MCF 10A (cell line): ENCODE results near the gene RBX1. TPM values are rescaled to one million over a fixed set of nuclear protein-coding genes. Genes with fewer than 3 reads are reported as not detected.
A peak's percentile ranks its signal among the peaks of the same experiment; 100 is the strongest.

Experiments
- Bru-seq: library from RNA; stranded (reverse); fragments of 400-500 nt; gene quantifications from one replicate; lab custom pipeline; 2021; lab: Mats Ljungman, UMichigan
- BruChase-seq, 2 experiments: library from RNA; stranded (reverse); fragments of 400-500 nt; gene quantifications; one replicate each; lab custom pipeline; 2021; lab: Mats Ljungman, UMichigan
- BruUV-seq: library from RNA; stranded (reverse); fragments of 400-500 nt; replicated peaks from 2 replicates; lab custom pipeline; 2021; lab: Mats Ljungman, UMichigan
- CTCF ChIA-PET: fragments of 300-600 bp; sonication (Branson Sonifier 250); formaldehyde crosslinking; extraction: SDS; loops from one replicate; lab custom pipeline; 2021; ENCODE audit warnings: antibody characterized with exemption, inconsistent platforms; lab: Yijun Ruan, JAX
- POLR2A ChIA-PET: fragments of 300-600, 350-650 bp; sonication (Branson Sonifier 250); formaldehyde crosslinking; extraction: SDS; loops from one replicate; lab custom pipeline; 2020; ENCODE audit warnings: antibody characterized with exemption, inconsistent platforms; lab: Yijun Ruan, JAX
- DNase-seq: peaks from one replicate; pipeline ENCODE4 v3.0.0-alpha.2; 2018; ENCODE audit not compliant: unreplicated experiment
- H3K27ac Mint-ChIP-seq: one replicate; pipeline ENCODE4 v1.8.0; 2022; ENCODE audit warnings: mild to moderate bottlenecking, low read depth, mixed read lengths; ENCODE audit not compliant: unreplicated experiment
- H3K27me3 Mint-ChIP-seq: one replicate; pipeline ENCODE4 v1.8.0; 2022; ENCODE audit warnings: mixed read lengths; ENCODE audit not compliant: insufficient read depth, unreplicated experiment
- H3K36me3 Mint-ChIP-seq: one replicate; pipeline ENCODE4 v1.8.0; 2022; ENCODE audit warnings: mild to moderate bottlenecking, moderate library complexity, mixed read lengths; ENCODE audit not compliant: insufficient read depth, unreplicated experiment
- H3K4me1 Mint-ChIP-seq: one replicate; pipeline ENCODE4 v1.8.0; 2022; ENCODE audit warnings: mixed read lengths; ENCODE audit not compliant: insufficient read depth, unreplicated experiment
- H3K4me3 Mint-ChIP-seq: one replicate; pipeline ENCODE4 v1.8.0; 2022; ENCODE audit warnings: mild to moderate bottlenecking, moderate library complexity, mixed read lengths; ENCODE audit not compliant: unreplicated experiment
- H3K9me3 Mint-ChIP-seq: one replicate; pipeline ENCODE4 v1.8.0; 2022; ENCODE audit warnings: mixed read lengths; ENCODE audit not compliant: unreplicated experiment
- CTCF ChIP-seq: fragments of 200-600 bp; IDR thresholded peaks from one replicate; pipeline ENCODE4 v1.8.0; 2022; ENCODE audit warnings: antibody characterized with exemption, mild to moderate bottlenecking; ENCODE audit not compliant: unreplicated experiment
- intact Hi-C: fragments of 100-400 bp; cut with micrococcal nuclease; formaldehyde crosslinking; loops from 2 replicates; pipeline ENCODE4 v1.14.1; 2022
- long read RNA-seq: library from polyadenylated mRNA; stranded (forward); transcript quantifications from one replicate; pipeline ENCODE4 v2.0.0, GENCODE V29; 2022
- total RNA-seq: library from RNA; stranded (reverse); gene quantifications from 2 replicates; pipeline ENCODE4 v1.2.3, GENCODE V29; 2022

RBX1 gene
- 46.7 and 71.3 TPM in 2 replicates for total RNA-seq
- percentile 88 among the genes with signal in this experiment for Bru-seq, nascent RNA
- percentile 86 among the genes with signal in this experiment for BruChase-seq, experiment 1, labeled RNA remaining after a 6-hour chase
- percentile 87 among the genes with signal in this experiment for BruChase-seq, experiment 2, labeled RNA remaining after a 2-hour chase
- long read RNA-seq, transcript RBX1-201 (5 exons, 1,188 nt), result major isoform, 260 of 339 reads
- long read RNA-seq, transcript RBX1-202 (2 exons, 1,871 nt), result minor isoform, 41 of 339 reads
- long read RNA-seq, partial matches to known transcripts, result 2 of 339 reads
- long read RNA-seq, other reads (novel, unspliced or antisense), result 36 of 339 reads

GRCh38 chr22:40950962-40951794 is at the start of gene RBX1:
Gene RBX1 (plus strand): TSS chr22:40951378. CDS start chr22:40951399, 21 bp downstream.
- intact Hi-C loops, result loop anchor here (1.0 to 10.0 kb wide), 3 partner anchors 70 to 254 kb away; partner anchors contain the start of gene L3MBTL2
- Mint-ChIP-seq H3K4me1 (peaks cover 8% of the 10 kb centered on the region), H3K27ac (peak within 1 kb of the TSS; percentile 99), H3K4me3 (peak within 1 kb of the TSS; percentile 98), H3K9me3 (no peaks in the 10 kb centered on the region), H3K27me3 (no peaks in the 10 kb centered on the region), H3K36me3 (peaks cover 31% of the 10 kb centered on the region)
- POLR2A ChIA-PET, result interaction anchor here (0.6 to 7.1 kb wide), 33 partner anchors 9 to 1431 kb away, joined by 3 to 231 read pairs (median 6); partner anchors contain the start of genes ATF4, EP300, PMM1 and RANGAP1
- TF ChIP-seq CTCF, result no peak
- CTCF ChIA-PET, result interaction anchor here (0.5 to 1.8 kb wide), 5 partner anchors 28 to 1663 kb away, joined by 3 to 10 read pairs (median 4); partner anchors contain the start of genes CHADL and POLDIP3
- no TSS peak for BruUV-seq
- DNase-seq, result peak; percentile 98

- CTCF ChIA-PET, result interaction anchor here (0.7 kb wide), 1 partner anchor 1694 kb away, joined by 3 read pairs; no protein-coding TSS in a partner anchor
- no peak for DNase-seq
- H3K4me3 Mint-ChIP-seq, result no peak overlapping the region
- BruUV-seq, result no TSS peak
- H3K36me3 Mint-ChIP-seq, result peaks cover 75% of the 10 kb centered on the region
- peaks cover 8% of the 10 kb centered on the region for H3K4me1 Mint-ChIP-seq
- no peaks in the 10 kb centered on the region for H3K9me3 Mint-ChIP-seq
- intact Hi-C loops, result no loop called here
- no peaks in the 10 kb centered on the region for H3K27me3 Mint-ChIP-seq
- H3K27ac Mint-ChIP-seq, result no peak overlapping the region
- TF ChIP-seq CTCF, result no peak
- POLR2A ChIA-PET, result interaction anchor here (0.6 kb wide), 1 partner anchor 10 kb away, joined by 3 read pairs; no protein-coding TSS in a partner anchor
Measured at GRCh38 chr22:40904101-40904500, 47.1 kb upstream of the RBX1 start.

GRCh38 chr22:40908895-40909294 is 42.3 kb upstream of the RBX1 start:
- H3K27ac Mint-ChIP-seq, result no peak overlapping the region
- no peak overlapping the region for H3K4me3 Mint-ChIP-seq
- no TSS peak for BruUV-seq
- peaks cover 6% of the 10 kb centered on the region for H3K4me1 Mint-ChIP-seq
- no peaks in the 10 kb centered on the region for H3K27me3 Mint-ChIP-seq
- intact Hi-C loops, result no loop called here
- DNase-seq, result no peak
- ChIA-PET POLR2A (interaction anchor here (0.7 to 2.1 kb wide), 3 partner anchors 10 to 1780 kb away, joined by 3 to 10 read pairs (median 5); no protein-coding TSS in a partner anchor), CTCF (interaction anchor here (3.8 kb wide), 1 partner anchor 13 kb away, joined by 24 read pairs; no protein-coding TSS in a partner anchor)
- peaks cover 92% of the 10 kb centered on the region for H3K36me3 Mint-ChIP-seq
- no peaks in the 10 kb centered on the region for H3K9me3 Mint-ChIP-seq
- TF ChIP-seq CTCF, result no peak
